Sigmoid colon (tissue), 7 donors: Measurements from ENCODE around the gene SPDYE4. TPM values are rescaled to one million over a fixed set of nuclear protein-coding genes. Genes with fewer than 3 reads are reported as not detected.

Experiments used
- DNase-seq: peaks from one replicate; pipeline ENCODE4 v3.0.0-alpha.2; 2019
- H3K27ac ChIP-seq, 4 donors: fragments of 200-600 bp; sonication (generic); one replicate each; pipeline ENCODE4 v1.5.1; 2016 to 2019; ENCODE audit warnings: mild to moderate bottlenecking in 1 of 4
- H3K27me3 ChIP-seq, 3 donors: fragments of 200-600 bp; sonication (generic); one replicate each; pipeline ENCODE4 v1.5.1; 2019; ENCODE audit warnings: mild to moderate bottlenecking in 1 of 3
- H3K36me3 ChIP-seq, 4 donors: fragments of 200-600 bp; sonication (generic); one replicate each; pipeline ENCODE4 v1.5.1; 2016 to 2019
- H3K4me1 ChIP-seq, 4 donors: fragments of 200-600 bp; sonication (generic); one replicate each; pipeline ENCODE4 v1.5.1; 2017 to 2019
- H3K4me3 ChIP-seq, 4 donors: fragments of 200-600 bp; sonication (generic); one replicate each; pipeline ENCODE4 v1.5.1; 2017 to 2019; ENCODE audit warnings: mild to moderate bottlenecking in 2 of 4, moderate library complexity in 1 of 4
- H3K9me3 ChIP-seq, 4 donors: fragments of 200-600 bp in 3 of 4; sonication (generic) in 3 of 4; one replicate each; pipeline versions ENCODE4 v1.5.1 to v1.6.1; 2013 to 2019
- CTCF ChIP-seq, 4 experiments: fragments of 450-650 bp in 3 of 4; fragments of 200-600 bp in 1 of 4; IDR thresholded peaks; one replicate each; pipeline ENCODE4 v1.5.1; 2016 to 2019; ENCODE audit warnings: antibody characterized with exemption in 4 of 4, mild to moderate bottlenecking in 3 of 4, moderate library complexity in 2 of 4
- EP300 ChIP-seq, 4 donors: sonication (generic); formaldehyde crosslinking; IDR thresholded peaks; one replicate each; pipeline ENCODE4 v1.6.1; 2017; ENCODE audit warnings: antibody characterized with exemption in 4 of 4
- POLR2A ChIP-seq, 2 donors: fragments of 450-650 bp; IDR thresholded peaks; one replicate each; pipeline ENCODE4 v1.6.1; 2016; ENCODE audit warnings: antibody characterized with exemption in 2 of 2, mild to moderate bottlenecking in 2 of 2, moderate library complexity in 2 of 2
- POLR2AphosphoS5 ChIP-seq, 4 donors: sonication (generic); formaldehyde crosslinking; IDR thresholded peaks; one replicate each; pipeline ENCODE4 v1.6.1; 2017; ENCODE audit warnings: antibody characterized with exemption in 4 of 4
- WGBS, 2 donors: extraction: QIAGEN DNeasy Blood & Tissue Kit; methylation state at CpG; one replicate each; pipeline ENCODE4 v1.1.7; 2013; 5-methylcytosine and 5-hydroxymethylcytosine counted together
- intact Hi-C: fragments of 100-400 bp; cut with DNase I; formaldehyde crosslinking; loops from one replicate; pipeline ENCODE4 v1.15.1; 2023
- polyA plus RNA-seq, 3 donors: library from polyadenylated mRNA; stranded (reverse); fragments of 200-250 nt; gene quantifications; one replicate each; pipeline ENCODE4 v1.2.3, GENCODE V29; 2013
- total RNA-seq, 4 donors: library from RNA; depleted of rRNA; stranded (reverse); fragments of >200 nt; gene quantifications; one replicate each; pipeline ENCODE4 v1.1.0, GENCODE V29; 2016
- donor health status: healthy with polysubstance abuse.
- donor health status: Bipolar disorder and iron deficiency.
- donor health status: healthy.

The SPDYE4 gene
- total and polyA plus RNA-seq, 7 donors, result not detected

DNA sequence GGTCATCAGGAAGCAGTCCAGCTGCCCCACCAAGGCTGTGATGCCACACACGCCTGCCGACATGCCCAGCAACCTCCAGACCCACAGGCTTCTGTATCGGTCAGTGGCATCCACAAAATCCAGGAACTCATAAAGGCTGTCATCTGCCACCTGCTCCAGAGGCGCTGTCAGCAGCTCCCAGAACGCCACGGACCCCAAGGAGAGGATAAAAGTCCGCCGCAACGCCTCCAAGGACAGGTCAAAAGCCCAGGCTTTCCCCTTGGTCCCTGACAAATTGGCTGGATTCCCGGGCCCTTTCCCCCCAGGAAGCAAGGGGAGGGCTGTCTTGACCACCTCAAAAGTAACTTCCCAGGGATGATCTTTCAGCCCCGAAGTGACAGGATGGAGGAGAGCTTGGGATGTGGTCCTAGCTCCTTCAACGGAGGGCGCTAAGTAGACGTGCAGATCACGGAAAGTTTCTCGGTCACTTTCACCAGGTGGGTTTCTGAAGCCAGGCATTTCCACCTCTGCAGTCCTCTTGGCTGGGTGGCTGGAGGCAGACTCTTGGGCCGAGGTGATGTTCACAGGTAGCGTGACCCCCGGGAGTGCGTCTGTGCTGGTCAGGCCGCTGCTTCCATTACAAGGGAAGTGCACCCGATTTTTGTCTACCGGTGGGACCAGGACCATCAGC lies 40.0 kb upstream of the SPDYE4 start:
- Histone ChIP-seq H3K4me3 (peak overlapping the region in 1 of 4 donors; percentile 14), H3K27ac (no peak overlapping the region), H3K27me3 (peaks cover 7 to 28% (median 15%) of the 10 kb centered on the region in 3 donors), H3K4me1 (peaks cover 0 to 11% (median 11%) of the 10 kb centered on the region in 4 donors), H3K36me3 (no peaks in the 10 kb centered on the region), H3K9me3 (no peaks in the 10 kb centered on the region)
- no peak for TF ChIP-seq EP300 (IDR thresholded peaks at IDR 0.05)
- intact Hi-C loops, result no loop called here
- DNase-seq, result no peak
- 81 to 84% methylated on average over 23 of the region's 23 CpGs for WGBS, 2 donors

DNA sequence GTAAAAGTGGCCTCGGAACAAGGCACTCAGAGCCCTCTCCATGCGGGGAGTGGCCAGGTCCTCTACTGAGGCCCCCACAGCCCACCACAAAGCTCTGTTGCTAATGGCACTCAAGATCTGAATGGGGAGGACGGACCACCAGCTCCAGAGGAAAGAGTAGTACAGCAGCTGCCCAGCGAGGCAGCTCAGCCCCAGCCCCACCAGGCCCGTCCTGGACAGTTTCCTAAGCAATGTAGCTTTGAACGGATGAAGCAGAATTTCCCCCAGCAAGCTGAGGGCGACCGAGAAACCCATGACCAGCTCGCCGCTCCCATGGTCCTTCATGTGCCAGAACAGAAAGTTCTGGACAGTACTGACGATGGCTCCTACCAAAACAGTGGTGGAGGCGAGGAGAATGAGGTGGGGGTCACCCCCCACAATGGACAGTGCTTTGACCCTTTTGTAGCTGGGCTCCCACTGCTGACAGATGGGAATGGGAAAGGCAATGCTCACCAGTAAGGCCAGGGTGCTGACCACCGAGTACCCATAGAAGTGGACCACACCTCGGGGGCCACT lies 39.4 kb upstream of the SPDYE4 start:
- Histone ChIP-seq H3K4me1 (peaks cover 0 to 11% (median 11%) of the 10 kb centered on the region in 4 donors), H3K27ac (no peak overlapping the region), H3K9me3 (no peaks in the 10 kb centered on the region), H3K4me3 (no peak overlapping the region), H3K27me3 (peaks cover 7 to 28% (median 15%) of the 10 kb centered on the region in 3 donors), H3K36me3 (no peaks in the 10 kb centered on the region)
- TF ChIP-seq POLR2AphosphoS5 (IDR thresholded peaks at IDR 0.05) (no peak), POLR2A (IDR thresholded peaks at IDR 0.05) (no peak), CTCF (IDR thresholded peaks at IDR 0.05) (no peak), EP300 (IDR thresholded peaks at IDR 0.05) (no peak)
- 84 to 91% methylated on average over 14 of the region's 14 CpGs for WGBS, 2 donors
- DNase-seq, result no peak
- intact Hi-C loops, result no loop called here

DNA sequence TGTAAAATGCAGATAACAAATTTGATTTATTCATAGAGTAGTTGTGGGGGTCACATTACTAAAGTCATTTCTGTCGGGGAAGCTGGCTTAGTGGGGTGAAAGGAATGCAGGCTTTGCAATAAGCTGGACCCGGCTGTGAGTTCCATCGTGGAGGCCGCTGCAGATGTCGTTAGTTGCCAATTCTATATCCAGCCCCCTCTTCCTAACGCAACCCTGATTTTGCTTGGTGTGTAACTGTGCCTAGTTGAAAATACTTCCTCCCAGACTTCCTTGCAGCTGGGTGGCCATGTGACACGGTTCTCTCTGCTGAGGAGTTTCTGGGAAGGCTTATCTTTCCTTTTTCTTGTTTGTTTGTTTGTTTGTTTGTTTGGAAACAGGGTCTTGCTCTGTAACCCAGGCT lies 36.3 kb upstream of the SPDYE4 start:
- DNase-seq, result no peak
- TF ChIP-seq POLR2A (IDR thresholded peaks at IDR 0.05) (no peak), POLR2AphosphoS5 (IDR thresholded peaks at IDR 0.05) (no peak), EP300 (IDR thresholded peaks at IDR 0.05) (no peak), CTCF (IDR thresholded peaks at IDR 0.05) (no peak)
- Histone ChIP-seq H3K4me3 (no peak overlapping the region), H3K4me1 (peaks cover 0 to 10% (median 10%) of the 10 kb centered on the region in 4 donors), H3K27ac (no peak overlapping the region), H3K36me3 (no peaks in the 10 kb centered on the region), H3K9me3 (peaks cover 0 to 5% (median 0%) of the 10 kb centered on the region in 4 donors), H3K27me3 (peaks cover 7 to 24% (median 15%) of the 10 kb centered on the region in 3 donors)
- intact Hi-C loops, result no loop called here
- 76 to 85% methylated on average over 7 of the region's 7 CpGs for WGBS, 2 donors

DNA sequence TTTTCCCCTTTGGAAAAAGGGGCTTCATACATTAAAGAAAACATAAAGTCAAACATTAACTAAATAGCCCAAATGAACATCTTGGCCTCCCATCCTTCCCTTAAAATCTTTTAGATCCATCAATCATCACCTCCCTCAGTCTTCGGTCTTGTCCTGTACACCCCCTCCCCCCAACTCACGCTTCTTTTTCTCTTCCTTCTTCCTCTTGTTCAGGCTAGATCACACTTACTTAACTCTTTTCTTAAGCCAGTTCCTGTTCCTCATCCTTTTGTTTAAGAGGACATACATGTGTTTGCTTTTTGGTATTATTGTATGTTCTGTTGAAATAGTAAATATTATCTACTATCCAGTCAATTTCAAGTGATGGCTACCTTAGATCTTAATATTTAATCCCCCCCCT lies 35.3 kb upstream of the SPDYE4 start:
- Histone ChIP-seq H3K9me3 (peaks cover 0 to 5% (median 0%) of the 10 kb centered on the region in 4 donors), H3K4me1 (peaks cover 0 to 1% (median under 1%) of the 10 kb centered on the region in 4 donors), H3K27me3 (peaks cover under 1 to 14% (median 6%) of the 10 kb centered on the region in 3 donors), H3K27ac (no peak overlapping the region), H3K36me3 (no peaks in the 10 kb centered on the region), H3K4me3 (no peak overlapping the region)
- 48 to 70% methylated on average over 2 of the region's 2 CpGs for WGBS, 2 donors
- no peak for TF ChIP-seq EP300 (IDR thresholded peaks at IDR 0.05)
- no peak for TF ChIP-seq POLR2AphosphoS5 (IDR thresholded peaks at IDR 0.05)
- TF ChIP-seq CTCF (IDR thresholded peaks at IDR 0.05), result no peak
- no peak for TF ChIP-seq POLR2A (IDR thresholded peaks at IDR 0.05)
- intact Hi-C loops, result no loop called here
- DNase-seq, result no peak

GRCh38 chr17:8792646-8793045 lies 34.3 kb upstream of the SPDYE4 start:
- TF ChIP-seq EP300 (IDR thresholded peaks at IDR 0.05), result no peak
- TF ChIP-seq POLR2A (IDR thresholded peaks at IDR 0.05), result no peak
- WGBS, 2 donors, result 59 to 68% methylated on average over 6 of the region's 6 CpGs
- Histone ChIP-seq H3K9me3 (peaks cover 0 to 5% (median 0%) of the 10 kb centered on the region in 4 donors), H3K36me3 (no peaks in the 10 kb centered on the region), H3K27ac (no peak overlapping the region), H3K4me1 (no peaks in the 10 kb centered on the region), H3K27me3 (peaks cover 0 to 4% (median 0%) of the 10 kb centered on the region in 3 donors), H3K4me3 (no peak overlapping the region)
- intact Hi-C loops, result no loop called here
- DNase-seq, result no peak
